IMR-90 (cell line): ENCODE measurements around the gene RECK.

Experiments
- CEBPB ChIP-seq: IDR thresholded peaks from 2 replicates; pipeline ENCODE4 v1.6.1; 2012; ENCODE audit warnings: low read depth, low read length, improper control_type of control experiment
- CHD1 ChIP-seq: IDR thresholded peaks from 2 replicates; pipeline ENCODE4 v1.6.1; 2012; ENCODE audit warnings: low read depth, low read length, improper control_type of control experiment
- FOS ChIP-seq: fragments of 150-350 bp; IDR thresholded peaks from 2 replicates; pipeline ENCODE4 v1.6.1; 2016; ENCODE audit warnings: low read depth, low read length
- MAFK ChIP-seq: IDR thresholded peaks from 2 replicates; pipeline ENCODE4 v1.6.1; 2012; ENCODE audit warnings: low read depth, low read length, improper control_type of control experiment
- MAZ ChIP-seq: IDR thresholded peaks from 2 replicates; pipeline ENCODE4 v1.6.1; 2012; ENCODE audit warnings: low read depth, mild to moderate bottlenecking, low read length, improper control_type of control experiment, moderate library complexity, borderline replicate concordance
- MXI1 ChIP-seq: IDR thresholded peaks from 2 replicates; pipeline ENCODE4 v1.6.1; 2012; ENCODE audit warnings: low read depth, mild to moderate bottlenecking, low read length, moderate library complexity, borderline replicate concordance
- POLR2A ChIP-seq: IDR thresholded peaks from 2 replicates; pipeline ENCODE4 v1.6.1; 2012; ENCODE audit warnings: mild to moderate bottlenecking, low read depth, low read length
- RAD21 ChIP-seq: IDR thresholded peaks from 2 replicates; pipeline ENCODE4 v1.6.1; 2012; ENCODE audit warnings: low read length, improper control_type of control experiment
- RCOR1 ChIP-seq: IDR thresholded peaks from 2 replicates; pipeline ENCODE4 v1.6.1; 2012; ENCODE audit warnings: mild to moderate bottlenecking, low read length, improper control_type of control experiment; ENCODE audit not compliant: insufficient replicate concordance
- RFX5 ChIP-seq: IDR thresholded peaks from 2 replicates; pipeline ENCODE4 v1.8.0; 2012; ENCODE audit warnings: low read depth, mild to moderate bottlenecking, low read length, moderate library complexity
- SMC3 ChIP-seq: fragments of 150-350 bp; IDR thresholded peaks from 2 replicates; pipeline ENCODE4 v1.6.1; 2016; ENCODE audit warnings: low read depth, mild to moderate bottlenecking, antibody characterized with exemption, low read length, moderate library complexity
- TF ChIP-seq, protein P1 (sequence below): conservative IDR thresholded peaks from 2 replicates; pipeline ENCODE4 v1.5.1; 2012; ENCODE audit warnings: mild to moderate bottlenecking, low read depth, low read length, improper control_type of control experiment
- TF ChIP-seq, protein P2 (sequence below): fragments of 150-350 bp; IDR thresholded peaks from 2 replicates; pipeline ENCODE4 v1.6.1; 2016; ENCODE audit warnings: low read depth, mild to moderate bottlenecking, low read length, moderate library complexity, borderline replicate concordance
- TF ChIP-seq, protein P3 (sequence below): fragments of 150-350 bp; IDR thresholded peaks from 2 replicates; pipeline ENCODE4 v1.6.1; 2017; ENCODE audit warnings: mild to moderate bottlenecking, antibody characterized with exemption, low read length, low read depth

DNA sequence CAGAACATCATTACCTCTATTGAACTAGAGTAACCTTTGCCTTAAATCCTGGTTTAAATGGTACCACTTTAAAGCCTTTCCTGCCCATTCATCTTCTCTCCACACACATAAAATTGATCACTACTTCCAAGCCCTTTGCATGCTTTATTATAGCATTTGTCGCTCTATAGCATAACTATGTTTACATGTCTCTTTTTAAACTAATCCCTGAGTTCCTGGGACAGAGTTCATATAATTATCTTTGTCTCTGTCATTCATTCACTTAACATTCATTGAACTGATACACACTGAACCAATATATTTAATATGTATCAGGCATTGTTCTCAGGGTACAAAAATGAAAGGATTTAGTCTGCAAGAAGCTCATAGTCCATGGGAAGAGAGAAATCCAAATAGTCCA, 37.3 kb downstream of the RECK start:
- TF ChIP-seq, protein P1, sequence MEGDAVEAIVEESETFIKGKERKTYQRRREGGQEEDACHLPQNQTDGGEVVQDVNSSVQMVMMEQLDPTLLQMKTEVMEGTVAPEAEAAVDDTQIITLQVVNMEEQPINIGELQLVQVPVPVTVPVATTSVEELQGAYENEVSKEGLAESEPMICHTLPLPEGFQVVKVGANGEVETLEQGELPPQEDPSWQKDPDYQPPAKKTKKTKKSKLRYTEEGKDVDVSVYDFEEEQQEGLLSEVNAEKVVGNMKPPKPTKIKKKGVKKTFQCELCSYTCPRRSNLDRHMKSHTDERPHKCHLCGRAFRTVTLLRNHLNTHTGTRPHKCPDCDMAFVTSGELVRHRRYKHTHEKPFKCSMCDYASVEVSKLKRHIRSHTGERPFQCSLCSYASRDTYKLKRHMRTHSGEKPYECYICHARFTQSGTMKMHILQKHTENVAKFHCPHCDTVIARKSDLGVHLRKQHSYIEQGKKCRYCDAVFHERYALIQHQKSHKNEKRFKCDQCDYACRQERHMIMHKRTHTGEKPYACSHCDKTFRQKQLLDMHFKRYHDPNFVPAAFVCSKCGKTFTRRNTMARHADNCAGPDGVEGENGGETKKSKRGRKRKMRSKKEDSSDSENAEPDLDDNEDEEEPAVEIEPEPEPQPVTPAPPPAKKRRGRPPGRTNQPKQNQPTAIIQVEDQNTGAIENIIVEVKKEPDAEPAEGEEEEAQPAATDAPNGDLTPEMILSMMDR: no peak
- TF ChIP-seq MAFK: no peak
- TF ChIP-seq POLR2A: no peak
- TF ChIP-seq, protein P2, sequence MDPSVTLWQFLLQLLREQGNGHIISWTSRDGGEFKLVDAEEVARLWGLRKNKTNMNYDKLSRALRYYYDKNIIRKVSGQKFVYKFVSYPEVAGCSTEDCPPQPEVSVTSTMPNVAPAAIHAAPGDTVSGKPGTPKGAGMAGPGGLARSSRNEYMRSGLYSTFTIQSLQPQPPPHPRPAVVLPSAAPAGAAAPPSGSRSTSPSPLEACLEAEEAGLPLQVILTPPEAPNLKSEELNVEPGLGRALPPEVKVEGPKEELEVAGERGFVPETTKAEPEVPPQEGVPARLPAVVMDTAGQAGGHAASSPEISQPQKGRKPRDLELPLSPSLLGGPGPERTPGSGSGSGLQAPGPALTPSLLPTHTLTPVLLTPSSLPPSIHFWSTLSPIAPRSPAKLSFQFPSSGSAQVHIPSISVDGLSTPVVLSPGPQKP: no peak
- TF ChIP-seq RAD21: no peak
- no peak for TF ChIP-seq MXI1
- no peak for TF ChIP-seq MAZ
- TF ChIP-seq CEBPB: no peak
- TF ChIP-seq RCOR1: no peak
- TF ChIP-seq RFX5: no peak
- TF ChIP-seq CHD1: no peak
- TF ChIP-seq, protein P3, sequence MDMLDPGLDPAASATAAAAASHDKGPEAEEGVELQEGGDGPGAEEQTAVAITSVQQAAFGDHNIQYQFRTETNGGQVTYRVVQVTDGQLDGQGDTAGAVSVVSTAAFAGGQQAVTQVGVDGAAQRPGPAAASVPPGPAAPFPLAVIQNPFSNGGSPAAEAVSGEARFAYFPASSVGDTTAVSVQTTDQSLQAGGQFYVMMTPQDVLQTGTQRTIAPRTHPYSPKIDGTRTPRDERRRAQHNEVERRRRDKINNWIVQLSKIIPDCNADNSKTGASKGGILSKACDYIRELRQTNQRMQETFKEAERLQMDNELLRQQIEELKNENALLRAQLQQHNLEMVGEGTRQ: no peak
- no peak for TF ChIP-seq SMC3
- no peak for TF ChIP-seq FOS
